ENCODE measurements around the gene SPATS2. TPM values are rescaled to one million over a fixed set of nuclear protein-coding genes. Genes with fewer than 3 reads are reported as not detected.

SPATS2 gene
- total and polyA plus RNA-seq, 2 experiments from 2014 or later = 31.0 to 43.1 TPM

DNA sequence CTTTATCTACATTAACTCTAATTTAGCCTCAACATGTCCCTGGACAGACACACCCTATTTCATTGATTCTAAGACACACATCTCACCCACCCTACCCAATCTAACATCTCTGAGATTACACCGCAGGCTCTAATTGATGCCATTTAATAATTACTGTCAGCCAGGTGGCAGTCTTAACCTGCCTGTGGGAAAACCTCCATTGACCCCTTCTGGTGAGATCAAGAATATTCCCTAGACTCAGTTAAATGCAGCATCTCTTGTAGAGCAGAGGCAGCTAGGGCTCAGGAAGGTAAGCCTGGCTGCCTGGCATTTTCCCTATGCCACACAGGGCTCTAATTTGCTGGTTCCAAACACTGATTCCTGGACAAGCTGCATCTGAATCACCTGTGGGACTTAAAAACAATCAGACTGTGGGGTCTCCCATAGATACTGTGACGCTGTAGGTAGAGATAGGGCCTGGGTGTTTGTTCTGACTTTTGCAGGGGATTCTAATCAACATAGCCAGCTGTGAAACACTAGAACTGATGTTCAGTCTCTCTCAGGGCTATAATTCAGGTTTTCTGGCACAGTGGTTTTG lies 186.3 kb downstream of the SPATS2 start:
- H3K36me3 ChIP-seq = peaks cover 3% of the 10 kb centered on the region
- peaks cover 40% of the 10 kb centered on the region for H3K27me3 ChIP-seq
- peak; percentile 31 for TF ChIP-seq CTCF (IDR thresholded peaks at IDR 0.05; ENCODE audit: low read depth, low read length)
- no peak for DNase-seq (ENCODE audit: low read depth in 1 of 2, low spot score in 1 of 2)
- no peak overlapping the region for H3K27ac ChIP-seq
- H3K4me3 ChIP-seq = no peak overlapping the region
- H3K9me3 ChIP-seq (ENCODE audit: low read depth) = no peaks in the 10 kb centered on the region
- H3K4me1 ChIP-seq (ENCODE audit: low read depth) = no peaks in the 10 kb centered on the region

GRCh38 chr12:49554266-49554665 lies 187.0 kb downstream of the SPATS2 start:
- no peaks in the 10 kb centered on the region for H3K4me1 ChIP-seq (ENCODE audit: low read depth)
- no peak overlapping the region for H3K27ac ChIP-seq
- H3K9me3 ChIP-seq (ENCODE audit: low read depth) = no peaks in the 10 kb centered on the region
- no peak overlapping the region for H3K4me3 ChIP-seq
- TF ChIP-seq CTCF (IDR thresholded peaks at IDR 0.05; ENCODE audit: low read depth, low read length) = no peak
- peaks cover 6% of the 10 kb centered on the region for H3K36me3 ChIP-seq
- DNase-seq (ENCODE audit: low read depth in 1 of 2, low spot score in 1 of 2) = no peak
- H3K27me3 ChIP-seq = peaks cover 33% of the 10 kb centered on the region

- no peak overlapping the region for H3K27ac ChIP-seq
- TF ChIP-seq CTCF (IDR thresholded peaks at IDR 0.05; ENCODE audit: low read depth, low read length) = no peak
- H3K27me3 ChIP-seq = peaks cover 18% of the 10 kb centered on the region
- no peak for DNase-seq (ENCODE audit: low read depth in 1 of 2, low spot score in 1 of 2)
- no peak overlapping the region for H3K4me3 ChIP-seq
- no peaks in the 10 kb centered on the region for H3K9me3 ChIP-seq (ENCODE audit: low read depth)
- H3K36me3 ChIP-seq = peaks cover 11% of the 10 kb centered on the region
- no peaks in the 10 kb centered on the region for H3K4me1 ChIP-seq (ENCODE audit: low read depth)
Observed at GRCh38 chr12:49555631-49556390, 188.5 kb downstream of the SPATS2 start.

DNA sequence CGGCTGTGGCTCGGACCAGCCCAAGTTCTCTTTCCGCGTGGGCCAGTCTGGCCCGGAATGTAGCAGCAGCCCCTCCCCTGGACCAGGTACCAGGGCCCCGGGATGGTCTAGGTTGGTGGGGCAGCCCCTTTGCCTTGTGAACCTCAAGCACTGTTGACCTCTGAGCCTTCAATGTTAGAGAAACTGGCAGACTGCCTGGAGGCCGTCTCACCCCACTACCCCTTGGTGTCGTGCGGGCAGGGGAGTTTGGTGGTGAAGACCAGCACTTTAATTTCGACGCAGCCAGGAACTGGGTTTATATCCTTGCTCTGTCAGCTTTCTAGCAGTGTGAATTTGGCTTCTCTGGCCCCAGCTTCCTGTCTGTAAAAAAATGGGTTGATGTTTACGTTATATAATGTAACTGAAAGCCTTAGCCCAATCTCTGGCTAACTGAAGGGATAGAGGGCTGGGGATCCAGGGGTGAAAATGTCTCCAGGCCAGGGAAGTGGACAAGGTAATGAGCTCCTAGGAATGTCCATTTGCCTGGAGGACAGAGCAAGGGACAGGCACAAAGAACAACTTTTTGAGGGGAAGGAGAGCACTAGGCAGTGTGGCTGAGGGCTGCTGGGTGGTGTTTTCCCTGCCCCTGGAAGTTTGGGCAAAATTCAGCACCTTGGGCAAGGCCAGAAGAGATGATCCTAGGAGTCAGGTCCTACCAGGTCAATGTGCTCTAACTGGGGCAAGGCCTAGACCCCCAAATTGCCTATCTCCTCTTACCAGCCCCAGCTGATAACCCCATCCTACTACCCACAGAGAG lies 189.3 kb downstream of the SPATS2 start:
- no peak for DNase-seq (ENCODE audit: low read depth in 1 of 2, low spot score in 1 of 2)
- H3K27me3 ChIP-seq = peaks cover 11% of the 10 kb centered on the region
- H3K4me3 ChIP-seq = no peak overlapping the region
- no peaks in the 10 kb centered on the region for H3K9me3 ChIP-seq (ENCODE audit: low read depth)
- no peak overlapping the region for H3K27ac ChIP-seq
- peaks cover 14% of the 10 kb centered on the region for H3K36me3 ChIP-seq
- TF ChIP-seq CTCF (IDR thresholded peaks at IDR 0.05; ENCODE audit: low read depth, low read length) = no peak
- H3K4me1 ChIP-seq (ENCODE audit: low read depth) = no peaks in the 10 kb centered on the region

DNA sequence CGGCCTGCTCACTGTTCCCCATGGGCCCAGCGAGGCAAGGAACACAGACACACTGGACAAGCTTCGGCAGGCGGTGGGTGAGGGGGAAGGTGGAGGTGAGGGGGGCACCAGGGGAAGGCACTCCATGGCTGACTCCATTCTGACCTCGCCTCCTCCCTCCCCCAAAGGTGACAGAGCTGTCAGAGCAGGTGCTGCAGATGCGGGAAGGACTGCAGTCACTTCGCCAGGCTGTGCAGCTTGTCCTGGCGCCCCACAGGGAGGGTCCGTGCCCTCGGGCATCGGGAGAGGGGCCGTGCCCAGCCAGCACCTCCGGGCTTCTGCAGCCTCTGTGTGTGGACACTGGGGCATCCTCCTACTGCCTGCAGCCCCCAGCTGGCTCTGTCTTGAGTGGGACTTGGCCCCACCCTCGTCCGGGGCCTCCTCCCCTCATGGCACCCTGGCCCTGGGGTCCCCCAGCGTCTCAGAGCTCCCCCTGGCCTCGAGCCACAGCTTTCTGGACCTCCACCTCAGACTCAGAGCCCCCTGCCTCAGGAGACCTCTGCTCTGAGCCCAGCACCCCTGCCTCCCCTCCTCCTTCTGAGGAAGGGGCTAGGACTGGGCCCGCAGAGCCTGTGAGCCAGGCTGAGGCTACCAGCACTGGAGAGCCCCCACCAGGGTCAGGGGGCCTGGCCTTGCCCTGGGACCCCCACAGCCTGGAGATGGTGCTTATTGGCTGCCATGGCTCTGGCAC lies 190.1 kb downstream of the SPATS2 start:
- H3K4me3 ChIP-seq = no peak overlapping the region
- no peaks in the 10 kb centered on the region for H3K4me1 ChIP-seq (ENCODE audit: low read depth)
- no peak for TF ChIP-seq CTCF (IDR thresholded peaks at IDR 0.05; ENCODE audit: low read depth, low read length)
- H3K27ac ChIP-seq = no peak overlapping the region
- H3K9me3 ChIP-seq (ENCODE audit: low read depth) = no peaks in the 10 kb centered on the region
- no peak for DNase-seq (ENCODE audit: low read depth in 1 of 2, low spot score in 1 of 2)
- H3K27me3 ChIP-seq = peaks cover 4% of the 10 kb centered on the region
- peaks cover 19% of the 10 kb centered on the region for H3K36me3 ChIP-seq
